Stimulated activated CD8-positive, alpha-beta memory T cell treated with anti-CD3 and anti-CD28 coated beads, Interleukin-12 subunit alpha, Interleukin-12 subunit beta, amount 100 ng/mL, for 4 hours (primary cell): ENCODE measurements around the gene RYR1.

Experiments used
- DNase-seq: peaks from one replicate; pipeline ENCODE4 v3.0.0-alpha.2; 2020; ENCODE audit warnings: low read depth

Gene RYR1

DNA sequence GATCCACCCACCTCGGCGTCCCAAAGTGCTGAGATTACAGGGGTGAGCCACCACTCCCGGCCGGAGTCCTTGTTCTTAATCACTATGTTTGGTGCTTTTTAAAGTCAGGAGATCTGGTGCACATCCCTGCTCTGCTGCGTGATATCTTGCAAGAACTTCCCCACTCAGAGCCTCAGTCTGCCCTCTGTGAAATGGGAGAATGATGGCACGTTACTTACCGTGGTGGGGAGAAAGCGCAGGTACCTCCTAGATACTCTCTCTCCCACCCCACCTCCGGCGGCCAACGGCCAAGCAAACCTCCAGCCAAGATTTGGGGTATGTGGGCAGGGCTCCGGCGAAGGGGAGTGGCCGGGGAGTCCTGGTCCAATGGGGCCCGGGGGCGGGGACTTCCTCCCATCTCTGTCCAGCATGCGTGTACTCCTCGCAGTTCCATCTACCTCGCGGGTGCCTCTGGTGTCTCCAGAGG lies at the start of gene RYR1:
RYR1 (plus strand) TSS at position 424 of the 466 bp plus-strand sequence. CDS start 139 bp downstream, outside the sequence.
- no peak for DNase-seq

- DNase-seq: no peak
Measured at GRCh38 chr19:38383743-38384142, 49.7 kb upstream of the RYR1 start.

DNA sequence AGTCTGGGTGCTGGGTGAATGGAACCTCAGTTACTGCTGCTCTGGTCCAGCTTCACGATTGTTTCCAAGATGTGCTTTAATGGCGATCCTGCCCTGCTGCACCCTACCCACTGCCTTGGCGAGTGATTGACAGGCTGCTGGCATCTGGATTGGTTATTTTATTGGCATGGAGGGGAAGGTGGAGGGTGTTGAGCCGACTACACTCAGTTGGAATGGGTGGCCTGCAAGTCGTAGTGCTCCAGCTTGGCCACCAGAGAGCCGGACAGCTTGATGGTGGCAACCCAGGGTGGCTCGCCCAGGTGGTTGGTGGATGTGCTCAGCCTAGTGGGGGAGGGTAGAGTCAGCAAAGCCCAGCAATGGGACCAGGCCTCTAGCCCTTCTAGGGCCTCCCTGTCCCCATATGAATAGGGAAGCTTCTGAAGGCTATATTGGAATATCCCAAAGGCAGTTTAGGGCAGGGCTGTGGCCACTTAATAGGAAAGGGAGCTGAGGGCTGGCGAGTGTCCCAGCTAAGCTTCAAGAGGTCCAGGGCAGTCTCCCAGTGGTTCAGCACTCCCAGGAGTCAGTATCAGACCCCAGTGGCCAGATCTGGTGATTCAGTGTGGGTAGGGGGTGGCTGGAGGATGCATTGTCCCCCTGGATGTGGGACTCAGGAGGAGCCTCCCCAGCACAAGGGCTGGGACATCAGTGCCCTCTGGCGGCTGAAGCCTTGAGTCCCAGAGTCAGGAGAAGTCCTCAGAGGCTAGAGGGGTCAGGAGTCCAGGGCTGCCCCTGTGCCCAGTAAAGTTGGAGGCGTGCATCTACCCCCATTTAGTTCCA lies 49.1 kb upstream of the RYR1 start:
- no peak for DNase-seq

GRCh38 chr19:38385057-38385803 lies 48.3 kb upstream of the RYR1 start:
- DNase-seq: no peak

DNA sequence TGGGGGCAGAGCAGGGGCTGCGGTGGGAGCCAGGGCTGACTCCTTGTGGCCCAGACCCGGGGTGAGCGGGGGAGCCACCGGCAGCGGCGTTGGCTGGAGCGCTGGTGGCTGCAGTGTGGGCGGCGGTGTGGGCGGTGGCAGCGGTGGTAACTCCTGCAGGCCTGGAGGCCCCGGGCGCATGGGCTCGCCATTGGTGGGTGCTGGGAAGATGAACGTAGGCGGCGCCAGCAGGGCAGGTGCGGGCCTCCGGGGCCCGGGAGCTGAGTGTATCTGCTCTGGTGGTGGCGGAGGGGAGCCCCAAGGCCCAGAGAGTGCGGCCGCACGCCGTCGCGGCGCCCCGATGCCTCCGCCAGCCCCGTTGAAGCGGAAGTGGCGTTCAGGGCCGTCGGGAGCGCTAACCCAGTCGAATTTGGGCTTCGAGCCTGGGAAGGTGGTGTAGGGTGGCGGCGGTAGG lies 47.7 kb upstream of the RYR1 start:
- no peak for DNase-seq

GRCh38 chr19:38386300-38386970 lies 47.1 kb upstream of the RYR1 start:
- DNase-seq: no peak

DNA sequence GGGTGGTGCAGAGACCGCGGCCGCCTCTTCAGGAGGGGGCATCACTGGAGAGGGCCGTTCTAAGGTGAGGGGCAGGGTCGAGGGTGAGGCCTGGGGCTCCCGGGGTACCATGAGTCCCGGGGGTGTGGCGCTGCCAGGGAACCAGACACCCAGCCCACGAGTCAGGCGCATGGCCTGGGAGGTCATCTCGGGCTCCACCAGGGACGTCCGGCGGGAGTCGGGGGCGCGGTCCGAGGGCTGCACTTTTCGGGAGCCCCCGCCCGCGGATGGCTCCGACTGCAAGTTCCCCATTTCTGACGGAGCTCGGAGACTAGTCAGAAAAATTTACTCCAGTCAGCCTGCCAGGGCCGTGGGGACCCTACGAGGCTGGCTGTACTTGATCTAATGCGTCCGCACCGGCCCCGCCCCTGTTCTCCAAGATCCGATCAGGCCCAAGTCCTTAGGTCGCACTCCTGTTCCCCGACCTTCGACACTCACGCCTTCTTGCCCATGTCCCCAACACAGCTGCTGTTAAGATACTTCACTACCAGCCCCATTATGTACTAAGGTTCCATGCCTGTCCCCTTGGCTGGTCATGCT lies 46.4 kb upstream of the RYR1 start:
- DNase-seq: no peak

DNA sequence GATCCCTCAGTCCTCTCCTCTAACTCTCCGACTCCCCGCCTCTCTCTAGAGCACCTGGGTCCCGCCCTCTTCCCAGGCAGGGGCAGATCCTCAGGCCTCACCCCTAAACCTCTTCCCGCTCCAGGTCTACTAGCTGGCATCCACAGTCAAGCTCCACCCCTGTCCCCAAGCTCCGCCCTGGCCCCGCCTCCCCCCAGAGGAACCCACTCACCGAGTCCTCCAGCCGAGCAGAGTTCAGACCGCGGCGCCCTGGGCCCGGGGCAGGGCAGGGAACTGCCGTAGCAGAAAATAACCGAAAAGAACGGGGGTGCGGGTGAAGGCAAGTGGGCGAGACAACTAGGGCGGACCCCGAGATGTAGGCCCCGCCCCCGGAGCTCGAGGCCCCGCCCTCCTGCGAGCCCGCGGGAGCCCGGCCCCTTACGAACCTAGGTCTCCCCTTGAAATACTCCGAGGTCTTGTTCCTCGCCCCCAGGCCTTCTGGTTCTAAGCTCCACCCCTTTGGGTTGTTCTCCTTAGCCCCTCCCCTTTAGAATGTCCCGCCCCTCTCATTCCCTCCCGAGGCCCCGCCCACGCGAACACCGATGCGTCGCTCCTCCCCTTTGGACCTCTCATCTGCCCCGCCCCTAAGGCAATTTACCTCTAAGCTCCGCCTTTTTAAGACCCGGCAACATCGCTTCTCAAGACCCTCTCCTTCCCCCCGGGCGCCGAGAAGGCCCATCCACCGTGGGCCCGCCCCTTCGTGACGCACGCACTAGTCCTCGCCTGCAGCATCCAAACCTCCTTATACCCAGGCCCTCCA lies 45.7 kb upstream of the RYR1 start, which contains the start of gene GGN:
GGN (minus strand) TSS at position 485 of the 799 bp plus-strand sequence. CDS start 773 bp downstream, outside the sequence.
- DNase-seq: peak; percentile 45

- DNase-seq: no peak
Measured at GRCh38 chr19:38388349-38389100, 45.0 kb upstream of the RYR1 start, which contains the start of gene SPRED3. SPRED3 (plus strand) TSS chr19:38388697; CDS start chr19:38390303, 1,606 bp downstream.

DNA sequence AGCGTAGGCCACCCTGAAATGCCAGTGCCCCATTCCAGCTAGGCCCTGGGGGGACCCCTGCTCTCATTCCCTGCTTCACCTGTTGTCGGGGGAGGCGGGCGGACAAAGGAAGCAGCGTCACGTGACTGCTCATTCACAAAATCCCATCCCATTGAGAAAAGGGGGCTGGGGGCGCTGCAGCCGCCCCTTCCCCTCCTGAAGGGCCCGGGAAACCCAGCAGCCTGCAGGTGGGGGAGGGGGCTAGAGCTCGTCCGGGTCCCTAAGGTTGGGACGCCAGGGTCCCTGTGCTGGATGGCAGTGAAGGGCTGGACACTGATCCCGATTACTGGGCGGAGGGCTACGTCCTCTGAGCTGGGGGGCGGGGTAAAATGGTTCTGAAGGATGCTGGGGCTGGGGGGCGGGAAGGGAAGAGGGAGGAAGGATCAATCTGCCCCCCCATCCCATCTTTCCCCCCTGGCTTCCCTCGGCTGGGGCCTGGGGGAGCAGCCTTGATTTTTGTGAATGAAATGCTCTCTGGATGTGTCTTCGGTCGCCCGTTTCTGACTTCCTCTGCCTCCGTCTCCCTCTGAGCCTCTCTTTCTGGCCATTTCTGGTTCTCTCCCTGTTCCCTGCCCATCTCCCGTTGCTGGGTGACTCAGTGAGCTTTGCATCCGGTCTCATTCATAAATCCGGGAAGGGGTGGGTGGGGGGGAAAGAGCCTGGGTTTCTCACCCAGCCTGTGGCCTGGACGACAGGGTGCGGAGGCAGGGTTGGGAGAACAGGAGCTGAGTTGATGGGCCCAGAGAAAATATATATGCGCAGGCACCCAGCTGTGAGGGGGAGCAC lies 44.2 kb upstream of the RYR1 start:
- DNase-seq: no peak

GRCh38 chr19:38389957-38390924 lies 43.2 kb upstream of the RYR1 start:
- DNase-seq: no peak

GRCh38 chr19:38391911-38392464 lies 41.5 kb upstream of the RYR1 start:
- DNase-seq: no peak

DNA sequence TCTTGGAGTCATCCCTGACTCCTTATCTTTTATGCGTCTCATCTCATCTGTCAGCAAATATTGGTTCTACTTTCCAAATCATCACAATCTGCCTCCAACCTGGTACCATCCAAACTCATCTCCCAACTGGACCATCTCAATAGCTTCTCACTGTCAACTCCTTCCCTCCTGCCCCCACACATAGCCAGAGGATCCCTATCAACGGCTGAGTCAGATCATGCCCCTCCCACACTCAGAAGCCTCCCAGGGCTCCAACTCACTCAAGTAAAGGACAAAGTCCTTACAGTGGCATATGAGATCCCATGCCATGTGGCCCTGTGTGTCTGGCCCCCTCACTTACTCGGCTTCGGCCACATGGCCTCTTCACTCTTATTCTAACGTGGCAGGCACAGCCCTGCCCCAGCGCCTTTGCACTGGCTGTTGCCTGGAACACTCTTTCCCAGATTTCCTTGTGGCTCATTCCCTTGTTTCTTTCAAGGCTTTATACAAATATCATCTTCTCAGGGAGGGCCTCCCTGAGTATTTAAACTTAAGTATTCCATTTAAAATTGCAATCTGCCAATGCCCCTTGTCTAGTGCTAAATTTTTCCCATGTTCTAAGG lies 40.7 kb upstream of the RYR1 start:
- no peak for DNase-seq

DNA sequence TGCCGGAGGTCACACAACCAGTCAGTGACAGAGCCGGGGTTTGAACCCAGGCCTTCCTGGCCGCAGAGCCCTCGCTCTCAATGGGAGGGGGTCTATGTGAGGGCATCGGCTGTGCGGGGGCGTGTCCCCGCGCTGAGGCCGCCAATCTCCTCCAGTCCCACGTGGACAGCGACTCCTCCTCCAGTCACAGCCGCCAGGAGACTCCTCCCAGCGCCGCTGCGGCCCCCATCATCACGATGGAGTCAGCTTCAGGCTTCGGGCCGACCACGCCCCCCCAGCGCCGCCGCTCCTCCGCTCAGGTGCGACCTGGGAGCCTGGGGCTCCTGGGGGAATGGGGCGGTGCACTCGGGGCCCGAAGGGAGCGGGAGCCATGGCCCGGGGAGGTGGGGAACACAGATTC lies 39.0 kb upstream of the RYR1 start:
- DNase-seq: peak; percentile 32

DNA sequence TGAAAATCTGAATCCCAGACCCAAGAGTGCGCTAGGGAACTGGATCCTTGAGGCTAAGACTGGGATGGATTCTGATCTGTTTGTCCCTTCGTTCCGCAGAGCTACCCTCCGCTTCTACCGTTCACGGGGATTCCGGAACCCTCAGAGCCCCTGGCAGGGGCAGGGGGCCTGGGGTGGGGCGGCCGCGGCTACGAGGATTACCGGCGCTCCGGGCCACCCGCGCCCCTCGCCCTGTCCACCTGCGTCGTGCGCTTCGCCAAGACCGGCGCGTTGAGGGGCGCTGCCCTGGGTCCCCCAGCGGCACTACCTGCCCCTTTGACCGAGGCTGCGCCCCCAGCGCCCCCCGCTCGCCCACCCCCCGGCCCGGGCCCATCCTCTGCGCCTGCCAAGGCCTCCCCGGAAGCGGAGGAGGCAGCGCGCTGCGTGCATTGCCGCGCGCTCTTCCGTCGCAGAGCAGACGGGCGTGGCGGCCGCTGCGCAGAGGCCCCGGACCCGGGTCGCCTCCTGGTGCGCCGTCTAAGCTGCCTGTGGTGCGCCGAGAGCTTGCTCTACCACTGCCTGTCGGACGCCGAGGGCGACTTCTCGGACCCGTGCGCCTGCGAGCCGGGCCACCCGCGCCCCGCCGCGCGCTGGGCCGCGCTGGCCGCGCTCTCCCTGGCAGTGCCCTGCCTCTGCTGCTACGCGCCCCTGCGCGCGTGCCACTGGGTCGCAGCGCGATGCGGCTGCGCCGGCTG lies 37.9 kb upstream of the RYR1 start:
- DNase-seq: peak; percentile 20

DNA sequence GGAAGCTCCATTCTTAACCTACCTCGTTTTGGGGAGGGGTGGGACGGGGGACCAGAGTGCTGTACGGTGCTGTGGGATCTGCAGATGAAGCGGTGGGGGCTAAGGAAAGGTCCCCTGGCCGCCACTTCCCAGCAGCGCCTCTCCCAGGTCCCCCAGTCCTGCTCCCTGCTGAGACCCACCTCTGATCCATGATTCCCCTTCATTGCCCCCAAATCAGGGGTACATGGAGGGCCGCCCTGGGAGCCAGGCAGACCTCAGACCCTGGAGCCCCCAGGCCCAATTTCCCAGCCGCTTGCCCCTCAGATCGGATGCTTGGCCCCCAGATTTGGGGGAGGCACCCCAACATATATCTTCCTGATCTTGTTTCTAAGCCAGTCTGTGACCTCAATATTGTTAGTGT lies 34.4 kb upstream of the RYR1 start:
- no peak for DNase-seq

DNA sequence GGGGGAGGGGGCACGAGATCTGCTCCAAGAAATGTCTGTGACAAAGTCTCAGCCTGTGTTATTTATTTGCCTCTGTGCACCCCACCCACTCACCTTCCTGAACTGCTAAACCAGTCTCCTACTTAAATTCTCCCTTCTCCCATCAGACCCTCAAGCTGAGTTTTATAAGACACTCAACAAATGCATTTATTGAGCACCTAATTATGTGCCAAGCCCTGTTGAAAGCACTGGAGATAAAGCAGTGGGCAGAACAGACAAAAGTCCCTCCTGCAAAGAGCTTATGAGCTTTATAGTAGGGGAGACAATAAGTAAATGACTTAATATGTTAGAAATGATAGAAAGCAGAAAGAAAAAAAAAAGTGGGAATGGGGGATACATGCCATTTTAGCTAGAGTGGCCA lies 34.0 kb upstream of the RYR1 start:
- DNase-seq: no peak
